GM21447 (cell line): ENCODE results near the gene FAM120B.
"Not testable (repeated sequence)": the region's sequence is repeated elsewhere in the genome, so short reads cannot be mapped to it uniquely, and the experiment has no call there.

Experiments
- ATAC-seq: cut with Tn5 transposase; IDR thresholded peaks from one replicate; pipeline ENCODE4 v1.9.1; 2021; ENCODE audit not compliant: unreplicated experiment

Gene FAM120B

GRCh38 chr6:170381562-170381961 lies 75.0 kb downstream of the FAM120B start:
- ATAC-seq = no peak

- ATAC-seq = no peak
Observed at GRCh38 chr6:170383466-170384035, 77.0 kb downstream of the FAM120B start.

- no peak for ATAC-seq
Observed at GRCh38 chr6:170385506-170385905, 78.9 kb downstream of the FAM120B start.

GRCh38 chr6:170388113-170388512 lies 81.6 kb downstream of the FAM120B start:
- no peak for ATAC-seq

- no peak for ATAC-seq
Observed at GRCh38 chr6:170393033-170393432, 86.5 kb downstream of the FAM120B start.

- no peak for ATAC-seq
Observed at GRCh38 chr6:170393807-170394399, 87.3 kb downstream of the FAM120B start.

GRCh38 chr6:170394980-170395379 lies 88.4 kb downstream of the FAM120B start:
- ATAC-seq = no peak

GRCh38 chr6:170398743-170399369 lies 92.3 kb downstream of the FAM120B start:
- not testable (repeated sequence) for ATAC-seq

GRCh38 chr6:170399955-170400558 lies 93.5 kb downstream of the FAM120B start:
- not testable (repeated sequence) for ATAC-seq

- no peak for ATAC-seq
Observed at GRCh38 chr6:170402318-170403040, 95.9 kb downstream of the FAM120B start.

- no peak for ATAC-seq
Observed at GRCh38 chr6:170403451-170403850, 96.9 kb downstream of the FAM120B start.

- no peak for ATAC-seq
Observed at GRCh38 chr6:170404036-170404435, 97.5 kb downstream of the FAM120B start.

- ATAC-seq = no peak
Observed at GRCh38 chr6:170404697-170405096, 98.1 kb downstream of the FAM120B start.

- no peak for ATAC-seq
Observed at GRCh38 chr6:170405311-170405975, 98.9 kb downstream of the FAM120B start.

- ATAC-seq = no peak
Observed at GRCh38 chr6:170407200-170407599, 100.6 kb downstream of the FAM120B start.

GRCh38 chr6:170407932-170408331 lies 101.4 kb downstream of the FAM120B start:
- ATAC-seq = no peak

- not testable (repeated sequence) for ATAC-seq
Observed at GRCh38 chr6:170409746-170410145, 103.2 kb downstream of the FAM120B start.

- no peak for ATAC-seq
Observed at GRCh38 chr6:170410241-170410640, 103.7 kb downstream of the FAM120B start.

- ATAC-seq = no peak
Observed at GRCh38 chr6:170415318-170415717, 108.8 kb downstream of the FAM120B start.

- no peak for ATAC-seq
Observed at GRCh38 chr6:170416303-170416702, 109.7 kb downstream of the FAM120B start.
